CD14-positive monocyte (primary cell): Measurements from ENCODE around the gene SH3BP4. TPM values are rescaled to one million over a fixed set of nuclear protein-coding genes. Genes with fewer than 3 reads are reported as not detected.
A peak's percentile ranks its signal among the peaks of the same experiment; 100 is the strongest.

Experiments
- DNase-seq, 3 donors: peaks; one replicate each; pipeline ENCODE4 v3.0.0-alpha.2; 2011 to 2022
- H2AFZ ChIP-seq: 2 replicates; pipeline ENCODE4 v1.6.0; 2012; ENCODE audit warnings: mild to moderate bottlenecking, low read depth, low read length, inconsistent platforms; ENCODE audit not compliant: insufficient read depth, poor library complexity, severe bottlenecking
- H3K27ac ChIP-seq, 2 donors: 1 replicate in 1 of 2; 2 replicates in 1 of 2; pipeline ENCODE4 v1.5.1; 2012 to 2013; ENCODE audit warnings: low read length in 2 of 2, control low read depth in 1 of 2, inconsistent platforms in 1 of 2, low read depth in 1 of 2, mild to moderate bottlenecking in 1 of 2
- H3K27me3 ChIP-seq, 2 donors: one replicate each; pipeline versions ENCODE4 v1.6.0 to v1.6.1; 2011 to 2013; ENCODE audit warnings: low read length in 2 of 2; ENCODE audit not compliant: control insufficient read depth in 2 of 2, insufficient read depth in 2 of 2
- H3K36me3 ChIP-seq, 2 donors: replicated peaks in 1 of 2; 1 replicate in 1 of 2; 2 replicates in 1 of 2; pipeline versions ENCODE4 v1.5.1 to v1.6.1; 2012 to 2013; ENCODE audit warnings: low read length in 2 of 2, control low read depth in 1 of 2, inconsistent platforms in 1 of 2, mild to moderate bottlenecking in 1 of 2; ENCODE audit not compliant: insufficient read depth in 2 of 2, control insufficient read depth in 1 of 2
- H3K4me1 ChIP-seq, 2 donors: 1 replicate in 1 of 2; 2 replicates in 1 of 2; pipeline versions ENCODE4 v1.5.1 to v1.6.1; 2012 to 2013; ENCODE audit warnings: low read length in 2 of 2, control low read depth in 1 of 2, inconsistent platforms in 1 of 2, mild to moderate bottlenecking in 1 of 2, moderate library complexity in 1 of 2; ENCODE audit not compliant: insufficient read depth in 2 of 2, control insufficient read depth in 1 of 2
- H3K4me2 ChIP-seq: replicated peaks from 2 replicates; pipeline ENCODE3; 2012; ENCODE audit warnings: low read length, moderate library complexity, mild to moderate bottlenecking; ENCODE audit not compliant: poor library complexity, severe bottlenecking; ENCODE audit errors: extremely low read depth
- H3K4me3 ChIP-seq, 3 experiments: fragments of 200-600 bp in 1 of 3; sonication (generic) in 1 of 3; replicated peaks in 1 of 3; 1 replicate in 2 of 3; 2 replicates in 1 of 3; pipeline ENCODE4 v1.5.1; 2011 to 2013; ENCODE audit warnings: low read length in 3 of 3, mild to moderate bottlenecking in 3 of 3, control low read depth in 2 of 3, low read depth in 2 of 3, inconsistent platforms in 1 of 3, moderate library complexity in 1 of 3
- H3K79me2 ChIP-seq: 2 replicates; pipeline ENCODE4 v1.6.0; 2012; ENCODE audit warnings: mild to moderate bottlenecking, control low read depth, inconsistent platforms, low read length, moderate library complexity; ENCODE audit not compliant: insufficient read depth
- H3K9ac ChIP-seq: 2 replicates; pipeline ENCODE4 v1.6.0; 2017; ENCODE audit warnings: low read length, mild to moderate bottlenecking; ENCODE audit not compliant: insufficient read depth, poor library complexity, severe bottlenecking
- H3K9me3 ChIP-seq, 2 donors: replicated peaks in 1 of 2; 1 replicate in 1 of 2; 2 replicates in 1 of 2; pipeline versions ENCODE4 v1.5.1 to v1.6.1; 2012 to 2013; ENCODE audit warnings: low read length in 2 of 2, control low read depth in 1 of 2; ENCODE audit not compliant: control insufficient read depth in 1 of 2, insufficient read depth in 1 of 2
- H4K20me1 ChIP-seq: 2 replicates; pipeline ENCODE4 v1.6.0; 2012; ENCODE audit warnings: mild to moderate bottlenecking, low read length, control low read depth, moderate library complexity; ENCODE audit not compliant: insufficient read depth
- H3K27ac Mint-ChIP-seq, 7 donors: one replicate each; pipeline ENCODE4 v1.8.0; 2020; ENCODE audit warnings: mild to moderate bottlenecking in 7 of 7, mixed read lengths in 7 of 7, moderate library complexity in 6 of 7, inconsistent platforms in 2 of 7
- H3K27me3 Mint-ChIP-seq, 3 donors: one replicate each; pipeline ENCODE4 v1.8.0; 2021 to 2022; ENCODE audit warnings: low read depth in 3 of 3, mild to moderate bottlenecking in 3 of 3, mixed read lengths in 3 of 3, moderate library complexity in 3 of 3, inconsistent platforms in 1 of 3
- H3K36me3 Mint-ChIP-seq, 2 donors: one replicate each; pipeline ENCODE4 v1.8.0; 2020; ENCODE audit warnings: mixed read lengths in 2 of 2, inconsistent platforms in 1 of 2, mild to moderate bottlenecking in 1 of 2
- H3K4me1 Mint-ChIP-seq: one replicate; pipeline ENCODE4 v1.8.0; 2020; ENCODE audit warnings: mild to moderate bottlenecking, mixed read lengths
- H3K4me3 Mint-ChIP-seq, 2 donors: one replicate each; pipeline ENCODE4 v1.8.0; 2020; ENCODE audit warnings: mild to moderate bottlenecking in 2 of 2, mixed read lengths in 2 of 2, moderate library complexity in 1 of 2
- H3K9me3 Mint-ChIP-seq, 7 donors: one replicate each; pipeline ENCODE4 v1.8.0; 2020 to 2022; ENCODE audit warnings: mixed read lengths in 7 of 7, mild to moderate bottlenecking in 6 of 7, moderate library complexity in 6 of 7, inconsistent platforms in 2 of 7
- WGBS: methylation state at CpG from one replicate; pipeline ENCODE4 v1.1.5; 2013; ENCODE audit warnings: missing lambda C conversion rate; ENCODE audit not compliant: insufficient coverage; 5-methylcytosine and 5-hydroxymethylcytosine counted together
- intact Hi-C, 2 donors: fragments of 100-400 bp; cut with micrococcal nuclease; formaldehyde crosslinking; loops; one replicate each; pipeline versions ENCODE4 v1.15.0 to v1.15.1; 2023
- polyA plus RNA-seq, 3 donors: library from polyadenylated mRNA; depleted of rRNA in 1 of 3; unstranded in 2 of 3; stranded (reverse) in 1 of 3; fragments of 300-500 nt in 2 of 3; fragments of >200 nt in 1 of 3; fragmentation: Illumina TruSeq in 2 of 3; gene quantifications; 1 replicate in 2 of 3; 2 replicates in 1 of 3; pipeline ENCODE4 v1.2.3, GENCODE V29; 2012 to 2021
- TF ChIP-seq, protein P1 (sequence below): fragments of 200-600 bp; IDR thresholded peaks from one replicate; pipeline ENCODE4 v1.8.0; 2022; ENCODE audit warnings: antibody characterized with exemption, mild to moderate bottlenecking

Gene SH3BP4
- polyA plus RNA-seq, 3 donors: 0.66 to 1.6 (median 1.3) TPM

DNA sequence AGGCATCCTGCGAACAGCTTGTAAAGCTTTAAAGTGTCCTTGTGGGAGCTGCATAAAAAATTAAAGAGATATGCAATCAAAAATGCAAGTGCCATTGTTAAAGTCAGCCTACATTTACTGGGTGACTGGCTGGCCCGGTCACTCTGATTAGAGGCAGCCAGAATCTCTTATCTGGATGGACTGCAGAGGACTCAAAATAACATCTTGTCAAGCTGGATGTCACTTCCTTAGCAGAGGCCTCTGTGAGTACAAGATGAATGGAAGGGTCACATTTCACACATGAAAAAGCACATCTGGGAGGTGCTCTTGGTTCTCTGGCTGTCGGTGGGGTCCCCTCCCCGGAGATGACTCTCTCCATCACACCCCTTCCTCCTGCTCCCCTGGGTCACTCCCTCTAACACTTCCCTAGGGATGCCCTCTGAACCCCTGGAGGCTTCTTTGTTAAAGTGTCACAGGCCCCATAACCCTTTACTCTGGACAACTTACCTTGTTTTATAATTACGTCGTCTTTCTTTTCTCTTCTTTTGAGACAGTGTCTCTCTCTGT is 122.1 kb downstream of the SH3BP4 start:
- intact Hi-C loops: no loop called here

DNA sequence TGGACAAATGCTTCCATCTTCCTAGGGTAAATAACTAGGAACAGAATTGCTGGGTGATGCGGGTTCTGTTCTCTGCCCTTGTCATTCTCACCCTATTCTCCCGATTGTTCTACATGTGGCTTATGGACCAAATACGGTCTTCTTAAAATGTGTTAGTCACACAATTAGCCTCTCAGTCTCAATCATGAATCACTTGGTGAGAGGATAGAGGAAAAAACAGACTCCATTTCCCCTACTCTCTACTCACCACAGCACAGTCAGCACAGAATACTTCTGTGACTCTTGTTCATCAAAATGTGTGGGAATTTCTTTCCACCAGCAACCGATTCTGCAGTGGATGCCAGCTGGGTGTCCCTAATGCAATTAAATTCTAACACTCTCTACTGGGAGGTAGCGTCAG is 125.2 kb downstream of the SH3BP4 start:
- no peaks in the 10 kb centered on the region for H3K4me1 Mint-ChIP-seq
- H3K27ac Mint-ChIP-seq: no peak overlapping the region
- no peak for DNase-seq
- H4K20me1 ChIP-seq: no peaks in the 10 kb centered on the region
- H3K27me3 Mint-ChIP-seq: peaks cover 0 to 10% (median 2%) of the 10 kb centered on the region in 3 donors
- no peaks in the 10 kb centered on the region for H3K36me3 ChIP-seq
- WGBS: 100% methylated on average over 3 of the region's 5 CpGs
- TF ChIP-seq, protein P1, sequence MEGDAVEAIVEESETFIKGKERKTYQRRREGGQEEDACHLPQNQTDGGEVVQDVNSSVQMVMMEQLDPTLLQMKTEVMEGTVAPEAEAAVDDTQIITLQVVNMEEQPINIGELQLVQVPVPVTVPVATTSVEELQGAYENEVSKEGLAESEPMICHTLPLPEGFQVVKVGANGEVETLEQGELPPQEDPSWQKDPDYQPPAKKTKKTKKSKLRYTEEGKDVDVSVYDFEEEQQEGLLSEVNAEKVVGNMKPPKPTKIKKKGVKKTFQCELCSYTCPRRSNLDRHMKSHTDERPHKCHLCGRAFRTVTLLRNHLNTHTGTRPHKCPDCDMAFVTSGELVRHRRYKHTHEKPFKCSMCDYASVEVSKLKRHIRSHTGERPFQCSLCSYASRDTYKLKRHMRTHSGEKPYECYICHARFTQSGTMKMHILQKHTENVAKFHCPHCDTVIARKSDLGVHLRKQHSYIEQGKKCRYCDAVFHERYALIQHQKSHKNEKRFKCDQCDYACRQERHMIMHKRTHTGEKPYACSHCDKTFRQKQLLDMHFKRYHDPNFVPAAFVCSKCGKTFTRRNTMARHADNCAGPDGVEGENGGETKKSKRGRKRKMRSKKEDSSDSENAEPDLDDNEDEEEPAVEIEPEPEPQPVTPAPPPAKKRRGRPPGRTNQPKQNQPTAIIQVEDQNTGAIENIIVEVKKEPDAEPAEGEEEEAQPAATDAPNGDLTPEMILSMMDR: no peak
- no peaks in the 10 kb centered on the region for H3K79me2 ChIP-seq
- H3K9me3 Mint-ChIP-seq: peaks cover 0 to 2% (median 0%) of the 10 kb centered on the region in 7 donors
- intact Hi-C loops: no loop called here
- no peaks in the 10 kb centered on the region for H3K27me3 ChIP-seq
- no peaks in the 10 kb centered on the region for H3K9me3 ChIP-seq
- no peak overlapping the region for H3K9ac ChIP-seq
- no peak overlapping the region for H2AFZ ChIP-seq
- H3K4me1 ChIP-seq: no peaks in the 10 kb centered on the region
- no peak overlapping the region for H3K4me2 ChIP-seq
- no peak overlapping the region for H3K4me3 Mint-ChIP-seq
- H3K4me3 ChIP-seq: no peak overlapping the region
- H3K36me3 Mint-ChIP-seq: no peaks in the 10 kb centered on the region
- no peak overlapping the region for H3K27ac ChIP-seq

More for the DNA sequence above, 122.1 kb downstream of the SH3BP4 start:
- Histone ChIP-seq H3K4me2 (no peak overlapping the region), H3K36me3 (no peaks in the 10 kb centered on the region), H3K27ac (no peak overlapping the region), H3K27me3 (peaks cover 0 to 3% of the 10 kb centered on the region in 2 donors), H3K4me1 (no peaks in the 10 kb centered on the region), H3K79me2 (no peaks in the 10 kb centered on the region), H3K4me3 (no peak overlapping the region), H3K9ac (no peak overlapping the region), H3K9me3 (no peaks in the 10 kb centered on the region), H2AFZ (no peak overlapping the region), H4K20me1 (no peaks in the 10 kb centered on the region)
- TF ChIP-seq, protein P1: no peak
- Mint-ChIP-seq H3K36me3 (no peaks in the 10 kb centered on the region), H3K27me3 (peaks cover 0 to 10% (median 3%) of the 10 kb centered on the region in 3 donors), H3K9me3 (peaks cover 0 to 4% (median 1%) of the 10 kb centered on the region in 7 donors), H3K4me3 (no peak overlapping the region), H3K4me1 (no peaks in the 10 kb centered on the region), H3K27ac (peak overlapping the region in 1 of 7 donors; percentile 27)
- 88% methylated on average over 3 of the region's 6 CpGs for WGBS
- no peak for DNase-seq
